ENCODE measurements around the gene TRPM8.

The TRPM8 gene

GRCh38 chr2:234025891-234026401, 108.8 kb downstream of the TRPM8 start:
- no peak overlapping the region for H3K27ac ChIP-seq
- no peak for TF ChIP-seq CTCF (conservative IDR thresholded peaks at IDR 0.05; ENCODE audit: low read depth)
- DNase-seq (ENCODE audit: low spot score) = no peak
- ChIA-PET CTCF (no interaction called here), POLR2A (ENCODE audit: low non-redundant PET) (no interaction called here)

GRCh38 chr2:234026693-234027254, 109.6 kb downstream of the TRPM8 start:
- POLR2A ChIA-PET (ENCODE audit: low non-redundant PET) = no interaction called here
- no peak for DNase-seq (ENCODE audit: low spot score)
- no peak overlapping the region for H3K27ac ChIP-seq
- TF ChIP-seq CTCF (conservative IDR thresholded peaks at IDR 0.05; ENCODE audit: low read depth) = no peak
- CTCF ChIA-PET = no interaction called here

GRCh38 chr2:234027641-234028040, 110.5 kb downstream of the TRPM8 start:
- ChIA-PET POLR2A (ENCODE audit: low non-redundant PET) (no interaction called here), CTCF (no interaction called here)
- no peak overlapping the region for H3K27ac ChIP-seq
- no peak for TF ChIP-seq CTCF (conservative IDR thresholded peaks at IDR 0.05; ENCODE audit: low read depth)
- no peak for DNase-seq (ENCODE audit: low spot score)

- no peak for DNase-seq (ENCODE audit: low spot score)
- TF ChIP-seq CTCF (conservative IDR thresholded peaks at IDR 0.05; ENCODE audit: low read depth) = no peak
- ChIA-PET CTCF (no interaction called here), POLR2A (ENCODE audit: low non-redundant PET) (no interaction called here)
- no peak overlapping the region for H3K27ac ChIP-seq
Observed at GRCh38 chr2:234029150-234029733, 112.1 kb downstream of the TRPM8 start.

GRCh38 chr2:234031207-234031606, 114.0 kb downstream of the TRPM8 start:
- H3K27ac ChIP-seq = no peak overlapping the region
- POLR2A ChIA-PET (ENCODE audit: low non-redundant PET) = no interaction called here
- DNase-seq (ENCODE audit: low spot score) = no peak
- no peak for TF ChIP-seq CTCF (conservative IDR thresholded peaks at IDR 0.05; ENCODE audit: low read depth)
- CTCF ChIA-PET = interaction anchor here (0.6 kb wide), 1 partner anchor 8 kb away, joined by 4 read pairs; no protein-coding TSS in a partner anchor

- ChIA-PET CTCF (no interaction called here), POLR2A (ENCODE audit: low non-redundant PET) (no interaction called here)
- no peak for TF ChIP-seq CTCF (conservative IDR thresholded peaks at IDR 0.05; ENCODE audit: low read depth)
- H3K27ac ChIP-seq = no peak overlapping the region
- peak; percentile 21 for DNase-seq (ENCODE audit: low spot score)
Observed at GRCh38 chr2:234032279-234032856, 115.2 kb downstream of the TRPM8 start.
